ENCODE measurements around the gene ETFA. TPM values are rescaled to one million over a fixed set of nuclear protein-coding genes. Genes with fewer than 3 reads are reported as not detected.
A peak's percentile ranks its signal among the peaks of the same experiment; 100 is the strongest.

The ETFA gene
- total RNA-seq, 1 donor from 2014 or later = 511 TPM

DNA sequence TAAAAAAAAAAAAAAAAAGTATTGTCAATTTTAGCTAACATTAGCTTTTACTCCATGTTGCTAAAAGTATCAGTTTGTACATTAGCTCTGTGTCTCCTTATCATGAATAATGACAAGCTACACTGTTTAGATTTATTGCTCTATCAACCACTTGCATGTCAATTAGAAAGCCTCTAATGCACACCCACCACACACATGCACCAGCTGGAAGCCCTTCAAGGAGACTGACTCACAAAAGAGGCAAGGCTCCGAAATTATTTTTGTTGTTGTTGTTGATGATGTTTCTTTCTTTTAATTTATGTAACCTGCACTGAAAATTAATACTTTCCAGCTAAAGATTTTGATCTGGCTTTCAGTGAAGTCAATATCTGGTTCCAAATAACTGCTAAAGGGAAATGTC lies 71.5 kb downstream of the ETFA start:
- peaks cover 12% of the 10 kb centered on the region for H3K36me3 ChIP-seq
- DNase-seq = no peak
- TF ChIP-seq, protein P1, sequence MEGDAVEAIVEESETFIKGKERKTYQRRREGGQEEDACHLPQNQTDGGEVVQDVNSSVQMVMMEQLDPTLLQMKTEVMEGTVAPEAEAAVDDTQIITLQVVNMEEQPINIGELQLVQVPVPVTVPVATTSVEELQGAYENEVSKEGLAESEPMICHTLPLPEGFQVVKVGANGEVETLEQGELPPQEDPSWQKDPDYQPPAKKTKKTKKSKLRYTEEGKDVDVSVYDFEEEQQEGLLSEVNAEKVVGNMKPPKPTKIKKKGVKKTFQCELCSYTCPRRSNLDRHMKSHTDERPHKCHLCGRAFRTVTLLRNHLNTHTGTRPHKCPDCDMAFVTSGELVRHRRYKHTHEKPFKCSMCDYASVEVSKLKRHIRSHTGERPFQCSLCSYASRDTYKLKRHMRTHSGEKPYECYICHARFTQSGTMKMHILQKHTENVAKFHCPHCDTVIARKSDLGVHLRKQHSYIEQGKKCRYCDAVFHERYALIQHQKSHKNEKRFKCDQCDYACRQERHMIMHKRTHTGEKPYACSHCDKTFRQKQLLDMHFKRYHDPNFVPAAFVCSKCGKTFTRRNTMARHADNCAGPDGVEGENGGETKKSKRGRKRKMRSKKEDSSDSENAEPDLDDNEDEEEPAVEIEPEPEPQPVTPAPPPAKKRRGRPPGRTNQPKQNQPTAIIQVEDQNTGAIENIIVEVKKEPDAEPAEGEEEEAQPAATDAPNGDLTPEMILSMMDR (IDR thresholded peaks at IDR 0.05; ENCODE audit: borderline replicate concordance) = no peak
- H3K27ac ChIP-seq (replicated peaks) = no peak overlapping the region
- intact Hi-C loops (cut with micrococcal nuclease) = no loop called here
- no peak overlapping the region for H3K4me3 ChIP-seq
- peaks cover 12% of the 10 kb centered on the region for H3K4me1 ChIP-seq
- H3K9me3 ChIP-seq (replicated peaks) = no peaks in the 10 kb centered on the region
- no peaks in the 10 kb centered on the region for H3K27me3 ChIP-seq (ENCODE audit: low read depth)

DNA sequence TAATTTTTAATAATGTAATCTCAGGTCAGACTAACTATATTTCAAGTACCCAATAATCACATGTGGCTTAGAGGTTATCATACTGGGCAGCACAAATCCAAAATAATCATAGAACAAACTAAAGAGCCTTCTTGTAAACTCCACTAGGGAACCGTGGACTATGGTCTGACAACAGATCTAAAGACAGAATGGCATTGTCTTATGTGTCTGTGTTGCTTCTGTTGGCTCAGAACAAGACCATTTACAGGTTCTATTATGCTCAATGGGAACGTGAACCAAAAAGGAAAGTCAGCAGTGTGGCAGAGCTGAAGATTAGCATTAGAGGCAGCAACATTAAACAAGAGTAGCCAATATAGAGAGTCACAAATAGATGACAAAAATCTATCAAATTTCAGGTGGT lies 74.9 kb downstream of the ETFA start:
- TF ChIP-seq, protein P1 (IDR thresholded peaks at IDR 0.05; ENCODE audit: borderline replicate concordance) = no peak
- no peaks in the 10 kb centered on the region for H3K9me3 ChIP-seq (replicated peaks)
- no peak for DNase-seq
- no peak overlapping the region for H3K4me3 ChIP-seq
- intact Hi-C loops (cut with micrococcal nuclease) = no loop called here
- peaks cover 2% of the 10 kb centered on the region for H3K36me3 ChIP-seq
- H3K27me3 ChIP-seq (ENCODE audit: low read depth) = no peaks in the 10 kb centered on the region
- peaks cover 12% of the 10 kb centered on the region for H3K4me1 ChIP-seq
- H3K27ac ChIP-seq (replicated peaks) = no peak overlapping the region

DNA sequence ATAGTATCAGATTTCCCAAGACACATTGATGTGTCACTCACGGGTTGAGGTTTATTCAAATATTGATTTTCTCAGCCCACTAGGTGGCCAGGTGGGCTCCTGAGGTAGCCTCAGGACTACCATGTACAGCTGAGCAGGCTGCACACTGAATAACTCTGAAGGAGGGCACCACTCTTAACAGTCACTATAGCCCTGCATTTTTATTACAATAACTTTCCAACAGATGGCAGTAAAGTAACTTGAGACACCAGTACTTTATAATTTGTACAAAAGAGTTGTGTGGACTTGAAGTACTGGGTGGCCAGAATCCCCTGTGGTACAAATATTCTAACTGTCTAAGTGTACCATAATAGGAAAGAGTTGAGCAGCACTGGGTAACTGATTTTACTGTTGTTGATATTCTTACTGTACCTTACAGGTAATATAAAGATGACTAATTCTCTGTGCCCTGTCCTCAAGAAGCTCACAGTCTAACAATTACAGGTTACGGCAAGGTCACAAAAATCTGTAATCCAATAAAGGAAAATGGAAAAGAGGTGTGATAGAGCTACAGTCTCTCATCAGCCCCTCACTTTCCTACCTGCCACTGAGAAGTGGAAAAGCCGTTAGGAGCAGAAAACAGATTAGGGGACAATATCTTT lies 76.0 kb downstream of the ETFA start:
- Histone ChIP-seq H3K9me3 (replicated peaks) (no peaks in the 10 kb centered on the region), H3K27me3 (ENCODE audit: low read depth) (no peaks in the 10 kb centered on the region), H3K27ac (replicated peaks) (no peak overlapping the region), H3K4me3 (no peak overlapping the region), H3K4me1 (peaks cover 12% of the 10 kb centered on the region), H3K36me3 (peaks cover 12% of the 10 kb centered on the region)
- intact Hi-C loops (cut with micrococcal nuclease) = no loop called here
- TF ChIP-seq, protein P1 (IDR thresholded peaks at IDR 0.05; ENCODE audit: borderline replicate concordance) = peak; percentile 65
- DNase-seq = no peak

DNA sequence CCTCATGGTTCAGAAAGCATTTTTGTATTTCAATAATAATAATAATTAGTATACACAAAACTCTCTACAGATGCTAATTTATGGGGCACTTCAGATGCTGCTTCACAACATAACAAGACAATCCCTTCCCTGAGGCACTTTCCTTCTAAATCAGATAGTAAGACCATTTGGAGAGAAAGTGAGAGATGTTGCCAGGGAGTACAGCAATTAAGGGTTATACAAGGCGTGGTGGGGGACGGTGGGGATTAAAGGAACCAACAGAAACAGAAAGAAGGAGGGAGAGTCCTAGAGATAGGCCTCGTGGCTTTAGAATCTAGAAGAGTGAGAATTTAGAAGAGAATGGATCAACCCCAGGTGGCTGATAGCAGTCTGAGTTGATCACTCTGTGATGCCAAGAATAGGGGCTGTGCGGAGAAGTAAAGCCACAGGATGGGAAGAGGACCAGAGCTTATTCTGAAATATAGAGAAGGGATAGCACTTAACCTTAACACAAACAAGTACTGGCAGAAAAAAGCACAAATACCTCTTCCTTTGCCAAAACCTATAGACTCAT lies 76.9 kb downstream of the ETFA start:
- peaks cover 12% of the 10 kb centered on the region for H3K4me1 ChIP-seq
- peaks cover 12% of the 10 kb centered on the region for H3K36me3 ChIP-seq
- intact Hi-C loops (cut with micrococcal nuclease) = no loop called here
- TF ChIP-seq, protein P1 (IDR thresholded peaks at IDR 0.05; ENCODE audit: borderline replicate concordance) = no peak
- H3K4me3 ChIP-seq = no peak overlapping the region
- no peaks in the 10 kb centered on the region for H3K27me3 ChIP-seq (ENCODE audit: low read depth)
- no peak for DNase-seq
- H3K9me3 ChIP-seq (replicated peaks) = no peaks in the 10 kb centered on the region
- no peak overlapping the region for H3K27ac ChIP-seq (replicated peaks)

DNA sequence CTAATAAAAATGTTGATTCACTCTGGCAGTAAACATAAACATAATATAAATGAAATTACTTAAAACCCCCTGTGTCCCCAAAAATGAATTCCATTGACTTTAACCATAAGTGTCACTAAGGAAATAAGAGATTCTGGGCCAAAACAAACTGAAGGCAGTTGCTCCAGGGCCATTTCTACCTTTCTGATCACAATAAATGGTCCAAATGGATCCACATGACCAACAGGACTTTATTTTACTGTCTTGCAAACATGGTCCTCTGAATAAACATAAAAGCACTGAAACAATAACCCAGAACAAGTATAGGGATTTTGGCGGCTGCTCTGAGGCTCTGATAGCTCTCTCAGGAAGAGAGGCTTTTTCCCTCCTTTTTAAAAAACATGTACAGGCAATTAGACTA lies 77.3 kb downstream of the ETFA start:
- intact Hi-C loops (cut with micrococcal nuclease) = no loop called here
- no peak for DNase-seq
- Histone ChIP-seq H3K36me3 (peaks cover 12% of the 10 kb centered on the region), H3K27ac (replicated peaks) (no peak overlapping the region), H3K9me3 (replicated peaks) (no peaks in the 10 kb centered on the region), H3K4me3 (no peak overlapping the region), H3K4me1 (peaks cover 13% of the 10 kb centered on the region), H3K27me3 (ENCODE audit: low read depth) (no peaks in the 10 kb centered on the region)
- TF ChIP-seq, protein P1 (IDR thresholded peaks at IDR 0.05; ENCODE audit: borderline replicate concordance) = no peak

All from left ventricle myocardium inferior (tissue), 1 donor.